GM18520 (cell line): ENCODE data around the gene ESPL1.
A peak's percentile ranks its signal among the peaks of the same experiment; 100 is the strongest.

Experiments
- ATAC-seq: cut with Tn5 transposase; IDR thresholded peaks from one replicate; pipeline ENCODE4 v1.9.1; 2021; ENCODE audit not compliant: unreplicated experiment

Gene ESPL1

DNA sequence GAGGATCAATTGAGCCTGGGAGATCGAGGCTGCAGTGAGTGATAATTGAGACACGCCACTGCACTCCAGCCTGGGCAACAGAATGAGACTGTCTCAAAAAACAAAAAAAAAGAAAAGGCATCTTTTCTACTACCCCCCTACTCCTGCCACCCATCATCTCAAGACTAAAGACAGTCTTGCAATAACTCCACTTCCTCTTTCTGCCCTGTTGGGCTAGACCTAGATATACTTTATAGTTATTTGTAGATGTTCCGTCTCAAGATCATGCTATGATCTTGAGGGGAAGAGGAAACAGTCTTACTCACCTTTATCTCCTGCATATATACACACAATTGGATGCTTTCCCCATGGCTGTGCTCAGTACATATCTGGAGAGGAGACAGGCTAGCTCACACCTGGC lies 12.1 kb upstream of the ESPL1 start:
- no peak for ATAC-seq

DNA sequence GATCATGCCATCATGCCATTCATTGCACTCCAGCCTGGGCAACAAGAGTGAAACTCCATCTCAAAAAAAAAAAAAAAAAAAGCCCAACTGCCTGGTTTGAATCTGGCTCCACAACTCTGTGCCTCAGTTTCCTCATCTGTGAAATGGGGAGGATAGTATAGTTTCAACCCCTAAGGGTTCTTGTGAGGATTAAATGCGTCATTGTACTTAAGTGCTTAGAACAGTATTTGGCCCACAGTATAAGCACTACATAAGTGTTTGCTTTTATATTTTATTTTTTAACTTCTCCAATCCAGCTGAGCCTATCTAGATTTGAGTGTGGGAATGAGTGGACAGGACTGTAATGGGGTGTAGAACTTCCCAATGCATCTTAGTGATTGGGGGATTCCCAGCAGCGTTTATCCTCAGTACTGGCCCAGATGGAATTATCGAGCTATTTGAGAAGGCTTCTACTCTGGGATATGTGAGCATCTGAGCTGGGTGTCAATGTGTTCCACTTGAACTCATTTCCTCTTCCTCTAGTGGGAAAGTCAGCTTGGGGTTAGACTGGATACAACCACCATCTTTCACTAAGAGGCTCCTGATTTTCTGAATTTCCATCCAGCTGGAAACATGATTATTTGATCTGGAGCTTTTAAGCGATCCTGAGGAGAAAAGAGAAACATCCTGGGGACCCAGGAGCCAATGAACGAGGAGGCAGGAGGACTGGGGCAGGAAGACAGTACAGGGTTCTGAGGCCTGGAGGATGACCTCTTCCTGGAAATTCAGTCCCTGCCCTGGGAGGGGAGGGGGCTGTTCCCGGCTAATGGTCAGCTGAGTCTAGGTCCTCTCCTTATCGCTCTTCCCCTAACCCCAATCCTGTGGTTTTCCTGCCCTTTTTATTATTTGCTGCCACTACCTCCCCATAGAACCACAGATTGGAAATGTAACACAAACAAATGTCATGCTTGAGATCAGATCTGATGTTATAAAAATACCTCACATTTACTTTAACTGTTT lies 9.3 kb upstream of the ESPL1 start:
- ATAC-seq, result no peak

DNA sequence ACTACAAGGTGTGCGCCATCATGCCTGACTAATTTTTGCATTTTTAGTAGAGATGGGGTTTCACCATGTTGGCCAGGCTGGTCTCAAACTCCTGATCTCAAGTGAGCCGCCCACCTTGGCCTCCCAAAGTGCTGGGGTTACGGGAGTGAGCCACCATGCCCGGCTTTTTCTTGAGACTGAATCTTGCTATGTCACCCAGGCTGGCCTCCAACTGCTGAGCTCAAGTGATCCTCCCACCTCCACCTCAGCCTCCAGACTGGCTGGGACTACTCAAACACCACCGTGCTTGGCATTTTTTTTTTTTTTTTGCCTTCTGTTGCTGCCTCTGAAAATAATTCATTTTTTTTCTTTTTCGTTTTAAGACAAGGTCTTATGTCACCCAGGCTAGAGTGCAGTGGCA lies 8.2 kb upstream of the ESPL1 start:
- ATAC-seq, result no peak

DNA sequence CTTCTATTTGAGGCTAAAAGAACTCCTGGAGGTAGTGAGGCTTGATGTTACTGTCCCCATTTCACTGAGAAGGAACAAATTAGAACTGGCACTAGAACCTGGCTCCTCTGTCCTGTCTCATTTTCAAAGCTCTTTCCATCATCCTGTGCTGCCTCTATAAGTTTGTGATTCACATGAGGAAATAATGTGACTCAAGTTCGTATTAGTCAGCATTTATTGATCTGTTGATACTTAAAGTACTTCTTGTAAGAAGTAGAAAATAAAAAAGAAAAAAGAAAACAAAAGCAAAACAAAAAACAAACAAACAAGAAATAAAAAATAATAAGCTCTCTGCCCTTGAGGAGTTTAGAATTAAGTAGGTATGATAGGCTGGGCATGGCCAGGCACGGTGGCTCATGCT lies 2.3 kb upstream of the ESPL1 start:
- no peak for ATAC-seq

DNA sequence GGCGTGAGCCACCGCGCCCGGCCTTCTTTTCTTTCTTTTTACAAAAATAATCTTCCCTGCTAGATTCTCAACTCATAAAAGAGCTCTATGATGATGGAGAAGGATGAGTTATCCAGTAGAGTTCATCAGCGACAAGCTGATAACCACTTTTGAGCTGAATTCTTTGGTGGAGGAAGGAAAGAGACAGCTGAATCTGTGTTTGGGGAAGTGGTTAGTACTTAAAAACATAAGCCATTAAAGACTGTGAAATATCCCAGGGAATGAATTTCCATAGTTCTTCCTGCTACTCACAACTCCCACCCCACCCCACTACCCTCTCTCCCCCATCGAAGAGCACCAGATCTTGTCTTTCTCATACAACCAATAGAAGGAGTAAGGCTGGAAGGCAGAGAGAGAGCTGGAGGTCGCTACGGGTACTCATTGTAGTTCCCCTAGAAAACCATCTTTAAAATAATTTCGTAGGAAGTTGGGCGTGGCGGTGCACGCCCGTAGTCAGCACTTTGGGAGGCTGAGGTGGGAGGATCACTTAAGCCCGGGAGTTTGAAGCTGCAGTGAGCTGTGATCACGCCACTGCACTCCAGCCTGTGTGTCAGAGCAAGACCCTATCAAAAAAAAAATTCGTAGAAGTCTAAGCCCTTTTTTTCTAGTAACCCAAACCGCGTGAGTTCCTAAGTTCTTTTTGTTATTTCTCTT lies 647 bp upstream of the ESPL1 start:
- ATAC-seq, result no peak

DNA sequence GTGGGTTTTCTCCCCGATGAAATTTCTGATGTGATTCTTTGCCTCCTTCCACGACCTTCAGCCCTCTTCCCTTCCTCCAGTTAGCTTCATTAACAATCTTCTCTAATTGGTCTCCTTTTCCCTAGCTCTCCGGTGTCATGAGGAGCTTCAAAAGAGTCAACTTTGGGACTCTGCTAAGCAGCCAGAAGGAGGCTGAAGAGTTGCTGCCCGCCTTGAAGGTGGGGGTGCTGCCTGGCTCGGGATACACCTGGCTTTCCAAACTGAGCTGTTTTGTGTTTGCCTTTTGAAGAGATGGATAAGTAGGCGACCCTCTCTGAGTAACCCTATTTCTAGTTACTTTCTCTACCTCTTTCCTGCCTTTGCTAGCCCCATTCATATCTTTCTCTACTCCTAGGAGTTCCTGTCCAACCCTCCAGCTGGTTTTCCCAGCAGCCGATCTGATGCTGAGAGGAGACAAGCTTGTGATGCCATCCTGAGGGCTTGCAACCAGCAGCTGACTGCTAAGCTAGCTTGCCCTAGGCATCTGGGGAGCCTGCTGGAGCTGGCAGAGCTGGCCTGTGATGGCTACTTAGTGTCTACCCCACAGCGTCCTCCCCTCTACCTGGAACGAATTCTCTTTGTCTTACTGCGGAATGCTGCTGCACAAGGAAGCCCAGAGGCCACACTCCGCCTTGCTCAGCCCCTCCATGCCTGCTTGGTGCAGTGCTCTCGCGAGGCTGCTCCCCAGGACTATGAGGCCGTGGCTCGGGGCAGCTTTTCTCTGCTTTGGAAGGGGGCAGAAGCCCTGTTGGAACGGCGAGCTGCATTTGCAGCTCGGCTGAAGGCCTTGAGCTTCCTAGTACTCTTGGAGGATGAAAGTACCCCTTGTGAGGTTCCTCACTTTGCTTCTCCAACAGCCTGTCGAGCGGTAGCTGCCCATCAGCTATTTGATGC lies 797 bp downstream of the ESPL1 start:
- ATAC-seq, result no peak

DNA sequence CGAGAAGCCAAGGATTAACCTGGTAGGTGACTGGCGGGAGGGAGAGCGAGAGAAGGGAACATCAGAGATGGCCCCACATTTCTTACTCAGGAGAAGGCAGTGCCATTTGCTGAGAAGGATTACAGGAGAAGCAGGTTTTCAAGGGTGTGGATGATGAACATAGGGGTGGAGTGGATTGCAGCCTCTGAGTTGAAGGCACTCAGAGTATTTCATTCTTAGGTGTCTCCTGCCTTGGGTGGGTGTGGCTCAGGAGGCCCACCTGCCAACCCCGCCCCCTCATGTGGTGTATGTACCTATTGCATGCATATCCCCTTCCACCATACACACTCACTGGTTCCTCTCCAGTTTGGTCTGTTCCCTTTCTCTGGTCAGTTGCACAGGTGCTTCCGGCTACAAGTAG lies 6.3 kb downstream of the ESPL1 start:
- no peak for ATAC-seq

DNA sequence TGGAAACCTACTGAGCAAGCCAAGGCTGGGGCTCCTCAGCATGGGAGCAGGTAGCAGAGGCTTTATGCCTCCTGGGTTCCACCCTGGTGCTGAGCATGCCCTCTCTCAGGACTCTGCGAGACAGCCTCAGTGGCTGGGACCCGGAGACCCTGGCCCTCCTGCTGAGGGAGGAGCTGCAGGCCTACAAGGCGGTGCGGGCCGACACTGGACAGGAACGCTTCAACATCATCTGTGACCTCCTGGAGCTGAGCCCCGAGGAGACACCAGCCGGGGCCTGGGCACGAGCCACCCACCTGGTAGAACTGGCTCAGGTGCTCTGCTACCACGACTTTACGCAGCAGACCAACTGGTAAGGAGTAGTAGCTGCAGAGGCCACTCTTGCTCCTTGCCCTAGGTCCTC lies 8.4 kb downstream of the ESPL1 start:
- ATAC-seq, result no peak

DNA sequence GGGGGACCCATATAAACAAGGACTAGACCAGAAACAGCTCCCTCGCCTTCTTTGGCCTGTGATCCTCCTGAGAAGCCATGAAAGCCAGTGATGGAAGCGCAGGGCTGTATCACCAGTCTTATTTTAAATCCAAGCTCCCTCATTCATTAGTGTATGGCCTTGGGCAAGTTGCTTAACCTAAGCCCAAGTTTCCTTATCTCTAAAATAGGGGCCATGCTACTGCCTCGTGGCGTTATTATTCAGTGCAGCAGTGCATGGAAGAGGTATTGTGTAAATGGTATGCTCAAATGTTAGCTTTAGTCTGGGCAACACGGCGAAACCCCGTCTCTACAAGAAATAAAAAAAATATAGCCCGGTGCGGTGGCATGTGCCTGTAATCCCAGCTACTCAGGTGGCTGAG lies 9.9 kb downstream of the ESPL1 start:
- no peak for ATAC-seq

DNA sequence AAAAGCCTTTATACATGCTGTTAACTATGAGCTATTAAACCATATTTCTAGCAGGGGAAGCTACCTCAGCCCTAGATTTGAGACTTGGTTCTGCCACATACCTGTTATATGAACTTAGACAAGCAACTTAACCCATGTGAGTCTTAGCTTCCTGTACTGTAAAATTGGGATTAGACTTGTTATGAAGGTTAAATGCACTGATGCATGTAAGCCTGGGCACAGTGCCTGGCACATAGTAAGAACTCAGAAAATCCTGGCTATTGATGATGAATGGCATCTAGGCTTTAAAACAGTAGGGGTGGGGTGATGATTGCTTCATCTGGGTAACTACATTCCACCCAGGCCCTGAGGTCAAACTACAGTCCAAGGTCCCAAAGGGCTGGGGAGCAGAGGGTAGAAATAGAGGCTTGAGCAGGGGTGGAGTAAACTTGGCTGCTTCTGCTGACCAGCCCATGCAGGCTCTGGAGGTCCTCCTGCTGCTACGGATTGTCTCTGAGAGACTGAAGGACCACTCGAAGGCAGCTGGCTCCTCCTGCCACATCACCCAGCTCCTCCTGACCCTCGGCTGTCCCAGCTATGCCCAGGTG lies 11.3 kb downstream of the ESPL1 start:
- no peak for ATAC-seq

DNA sequence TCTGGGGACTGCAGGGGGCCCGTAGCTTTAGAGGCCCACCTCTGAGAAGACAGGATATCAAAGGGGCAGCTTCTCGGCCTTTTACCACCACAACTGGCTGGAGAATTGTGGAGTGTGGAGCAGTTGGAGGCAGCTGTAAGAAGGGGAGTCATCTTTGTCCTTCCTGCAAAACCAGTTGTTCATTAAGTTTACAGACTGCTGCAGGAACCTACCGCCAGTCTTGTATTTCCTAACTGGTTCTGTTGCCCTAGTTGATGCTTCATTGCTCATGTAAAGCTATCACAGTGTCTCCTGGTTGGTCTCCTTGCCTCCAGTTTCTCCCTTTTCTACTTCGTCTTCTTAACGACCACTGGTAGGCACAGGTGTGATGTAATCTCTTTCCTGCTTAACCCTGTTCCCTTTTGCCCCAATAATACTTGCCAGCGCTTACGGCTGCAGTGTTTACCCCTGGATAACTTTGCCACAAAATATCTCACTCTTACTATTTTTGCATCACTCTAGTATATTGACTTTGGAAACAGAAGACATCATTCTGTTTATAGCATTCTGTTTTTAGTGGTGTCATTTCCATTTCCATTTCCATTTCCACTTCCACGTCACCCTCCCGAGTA lies 11.9 kb downstream of the ESPL1 start:
- no peak for ATAC-seq

DNA sequence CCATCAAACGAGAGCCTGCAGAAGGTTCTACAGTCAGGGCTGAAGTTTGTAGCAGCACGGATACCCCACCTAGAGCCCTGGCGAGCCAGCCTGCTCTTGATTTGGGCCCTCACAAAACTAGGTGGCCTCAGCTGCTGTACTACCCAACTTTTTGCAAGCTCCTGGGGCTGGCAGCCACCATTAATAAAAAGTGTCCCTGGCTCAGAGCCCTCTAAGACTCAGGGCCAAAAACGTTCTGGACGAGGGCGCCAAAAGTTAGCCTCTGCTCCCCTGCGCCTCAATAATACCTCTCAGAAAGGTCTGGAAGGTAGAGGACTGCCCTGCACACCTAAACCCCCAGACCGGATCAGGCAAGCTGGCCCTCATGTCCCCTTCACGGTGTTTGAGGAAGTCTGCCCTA lies 18.3 kb downstream of the ESPL1 start:
- no peak for ATAC-seq

DNA sequence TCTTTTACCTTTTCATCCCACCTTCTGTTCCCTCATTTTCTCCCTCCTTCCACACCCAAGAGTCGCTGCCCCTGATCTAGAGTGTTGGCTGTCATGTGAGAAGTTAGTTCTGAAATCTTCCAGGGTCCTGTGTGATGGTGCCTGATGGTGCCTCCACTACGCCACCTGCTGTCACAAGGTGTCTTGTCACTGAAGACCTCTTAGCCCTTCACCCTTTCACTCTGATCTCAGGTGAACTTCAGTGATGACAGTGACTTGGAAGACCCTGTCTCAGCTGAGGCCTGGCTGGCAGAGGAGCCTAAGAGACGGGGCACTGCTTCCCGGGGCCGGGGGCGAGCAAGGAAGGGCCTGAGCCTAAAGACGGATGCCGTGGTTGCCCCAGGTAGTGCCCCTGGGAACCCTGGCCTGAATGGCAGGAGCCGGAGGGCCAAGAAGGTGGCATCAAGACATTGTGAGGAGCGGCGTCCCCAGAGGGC lies 19.7 kb downstream of the ESPL1 start:
- no peak for ATAC-seq

DNA sequence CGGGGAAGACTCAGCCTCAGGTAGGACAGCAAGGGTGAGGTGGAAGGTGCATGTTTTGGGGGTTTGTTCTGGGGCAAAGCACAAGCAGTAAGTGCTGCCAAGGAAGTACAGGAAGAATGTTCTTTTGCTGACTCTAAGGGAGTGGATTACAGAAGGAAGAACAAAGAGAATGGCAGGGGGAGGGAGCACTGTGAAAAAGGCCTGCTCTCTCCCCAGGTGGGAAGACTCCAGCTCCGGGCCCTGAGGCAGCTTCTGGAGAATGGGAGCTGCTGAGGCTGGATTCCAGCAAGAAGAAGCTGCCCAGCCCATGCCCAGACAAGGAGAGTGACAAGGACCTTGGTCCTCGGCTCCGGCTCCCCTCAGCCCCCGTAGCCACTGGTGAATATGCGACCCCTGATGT lies 20.2 kb downstream of the ESPL1 start:
- ATAC-seq, result no peak

DNA sequence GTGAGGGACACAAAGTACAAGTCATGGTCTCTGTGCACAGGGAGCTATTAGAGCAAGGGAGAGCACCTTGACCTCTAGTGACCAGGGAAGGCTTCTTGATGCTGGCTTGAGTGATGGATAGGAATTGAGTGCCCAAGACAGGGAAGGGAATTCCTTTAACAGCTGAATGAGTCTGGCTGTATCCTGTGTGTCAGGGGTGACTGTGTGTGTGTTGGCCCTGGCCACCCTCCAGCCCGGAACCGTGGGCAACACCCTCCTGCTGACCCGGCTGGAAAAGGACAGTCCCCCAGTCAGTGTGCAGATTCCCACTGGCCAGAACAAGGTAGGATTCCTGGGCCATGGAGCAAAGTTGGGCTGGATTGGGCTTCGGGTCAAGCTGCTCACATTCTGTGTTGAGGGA lies 21.8 kb downstream of the ESPL1 start:
- ATAC-seq, result no peak

DNA sequence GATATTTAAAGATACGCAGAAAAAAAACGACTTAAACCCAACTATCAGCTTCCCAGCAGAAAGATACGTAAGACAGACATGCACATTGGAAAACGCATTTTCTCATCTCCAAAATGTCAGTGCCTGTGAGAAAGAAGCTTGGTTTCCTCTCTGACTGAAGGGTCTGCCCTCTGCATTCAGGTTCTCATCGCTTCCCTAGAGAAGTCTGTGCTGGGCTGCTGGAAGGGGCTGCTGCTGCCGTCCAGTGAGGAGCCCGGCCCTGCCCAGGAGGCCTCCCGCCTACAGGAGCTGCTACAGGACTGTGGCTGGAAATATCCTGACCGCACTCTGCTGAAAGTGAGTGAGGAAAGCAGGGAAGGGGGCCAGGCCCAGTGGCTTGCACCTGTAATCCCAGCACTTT lies 22.6 kb downstream of the ESPL1 start:
- ATAC-seq, result no peak

DNA sequence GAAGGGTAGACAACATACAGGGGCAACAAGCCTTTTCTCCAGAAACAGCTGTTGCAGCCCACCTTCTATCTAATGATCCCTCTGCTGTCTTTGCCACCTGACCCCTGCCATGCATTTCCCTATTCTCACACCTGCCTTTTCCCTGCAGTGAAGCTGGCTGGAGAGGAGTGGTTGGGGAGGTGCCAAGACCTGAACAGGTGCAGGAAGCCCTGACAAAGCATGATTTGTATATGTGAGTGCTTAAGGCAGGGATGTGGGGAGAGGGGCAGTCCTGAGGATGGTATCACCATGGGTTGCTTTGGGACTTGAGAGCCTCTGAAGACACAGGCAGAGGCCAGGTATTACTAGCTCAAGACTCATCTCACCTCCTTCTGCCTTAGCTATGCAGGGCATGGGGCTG lies 24.3 kb downstream of the ESPL1 start:
- no peak for ATAC-seq

DNA sequence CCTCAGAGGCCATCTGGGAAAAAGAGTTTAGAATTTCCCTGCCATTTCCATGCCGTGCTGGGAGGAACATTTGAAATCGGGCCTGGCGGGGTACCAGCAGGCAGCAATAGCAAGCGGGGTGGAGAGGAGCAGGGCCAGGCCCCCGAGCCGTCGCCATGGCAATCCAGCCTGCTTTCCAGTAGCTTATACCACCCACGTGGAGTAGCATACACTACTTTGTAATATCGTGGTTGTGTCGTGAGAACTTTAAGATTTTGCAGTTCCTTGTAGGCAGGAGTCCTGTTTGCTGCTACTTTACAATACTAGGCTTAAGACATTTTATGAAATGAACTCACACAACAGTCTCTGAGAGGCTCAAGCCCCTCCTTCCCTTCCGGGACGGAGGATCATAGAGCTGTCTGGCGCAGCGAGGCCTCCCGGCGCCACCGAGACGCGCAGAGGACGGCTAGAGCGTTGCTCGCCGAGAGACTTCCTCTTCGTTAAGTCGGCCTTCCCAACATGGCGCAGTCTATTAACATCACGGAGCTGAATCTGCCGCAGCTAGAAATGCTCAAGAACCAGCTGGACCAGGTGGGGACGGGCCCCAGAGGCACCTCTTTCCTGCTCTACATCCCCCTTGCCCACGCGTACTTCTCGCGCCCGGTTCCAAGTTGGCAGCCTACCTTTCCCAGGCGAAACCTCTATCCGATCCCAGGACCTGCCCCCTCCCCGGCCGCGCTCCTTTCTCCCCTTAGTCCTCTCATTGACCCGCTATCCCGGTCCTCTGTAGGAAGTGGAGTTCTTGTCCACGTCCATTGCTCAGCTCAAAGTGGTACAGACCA lies 27.2 kb downstream of the ESPL1 start, which contains the start of gene PFDN5:
Gene PFDN5, plus strand, starts transcription at position 473 of the 821 bp plus-strand sequence. Its CDS starts 26 bp downstream, at position 499.
- ATAC-seq, result peak; percentile 86

DNA sequence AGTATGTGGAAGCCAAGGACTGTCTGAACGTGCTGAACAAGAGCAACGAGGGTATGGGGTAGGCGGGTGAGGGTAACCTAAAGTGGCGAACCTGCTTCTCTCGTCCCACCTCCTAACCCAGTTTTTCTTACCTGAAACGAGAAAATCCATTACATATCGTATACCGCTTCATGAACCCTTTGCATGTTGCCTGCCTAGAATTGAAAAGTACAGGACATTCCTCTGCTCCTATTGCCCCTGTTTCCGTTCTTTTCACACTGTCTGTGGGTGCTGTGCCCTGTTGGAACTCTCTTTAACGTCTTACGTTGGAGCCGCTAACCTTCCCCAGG lies 27.8 kb downstream of the ESPL1 start:
- ATAC-seq, result no peak
